Bronchial epithelial cell (primary cell): Measurements from ENCODE around the gene MRTFB. TPM values are rescaled to one million over a fixed set of nuclear protein-coding genes. Genes with fewer than 3 reads are reported as not detected.

ENCODE experiments used
- DNase-seq: peaks from one replicate; pipeline ENCODE4 v3.0.0-alpha.2; 2010; ENCODE audit warnings: low read depth
- FAIRE-seq: peaks from 2 replicates; lab custom pipeline; 2011; peaks lifted over from hg19 to GRCh38; lab: Jason Lieb, UNC
- H3K27me3 ChIP-seq: 2 replicates; pipeline ENCODE4 v1.5.1; 2011; ENCODE audit warnings: low read length; ENCODE audit not compliant: control insufficient read depth, insufficient read depth
- H3K36me3 ChIP-seq: 2 replicates; pipeline ENCODE4 v1.5.1; 2011; ENCODE audit warnings: low read length; ENCODE audit not compliant: control insufficient read depth, insufficient read depth
- H3K4me3 ChIP-seq: 2 replicates; pipeline ENCODE4 v1.5.1; 2011; ENCODE audit warnings: mild to moderate bottlenecking, low read depth, low read length, control low read depth
- total RNA-seq: library from RNA; depleted of rRNA; stranded (reverse); fragments of >200 nt; gene quantifications from 2 replicates; pipeline ENCODE4 v1.2.1, GENCODE V29; 2014
- TF ChIP-seq, protein P1 (sequence below): IDR thresholded peaks from 2 replicates; pipeline ENCODE4 v1.5.1; 2011; ENCODE audit warnings: mild to moderate bottlenecking, moderate library complexity, low read length, control low read depth, inconsistent platforms; ENCODE audit not compliant: insufficient read depth, severe bottlenecking

The MRTFB gene
- total RNA-seq, 1 donor from 2014 or later, result 6.8 TPM

DNA sequence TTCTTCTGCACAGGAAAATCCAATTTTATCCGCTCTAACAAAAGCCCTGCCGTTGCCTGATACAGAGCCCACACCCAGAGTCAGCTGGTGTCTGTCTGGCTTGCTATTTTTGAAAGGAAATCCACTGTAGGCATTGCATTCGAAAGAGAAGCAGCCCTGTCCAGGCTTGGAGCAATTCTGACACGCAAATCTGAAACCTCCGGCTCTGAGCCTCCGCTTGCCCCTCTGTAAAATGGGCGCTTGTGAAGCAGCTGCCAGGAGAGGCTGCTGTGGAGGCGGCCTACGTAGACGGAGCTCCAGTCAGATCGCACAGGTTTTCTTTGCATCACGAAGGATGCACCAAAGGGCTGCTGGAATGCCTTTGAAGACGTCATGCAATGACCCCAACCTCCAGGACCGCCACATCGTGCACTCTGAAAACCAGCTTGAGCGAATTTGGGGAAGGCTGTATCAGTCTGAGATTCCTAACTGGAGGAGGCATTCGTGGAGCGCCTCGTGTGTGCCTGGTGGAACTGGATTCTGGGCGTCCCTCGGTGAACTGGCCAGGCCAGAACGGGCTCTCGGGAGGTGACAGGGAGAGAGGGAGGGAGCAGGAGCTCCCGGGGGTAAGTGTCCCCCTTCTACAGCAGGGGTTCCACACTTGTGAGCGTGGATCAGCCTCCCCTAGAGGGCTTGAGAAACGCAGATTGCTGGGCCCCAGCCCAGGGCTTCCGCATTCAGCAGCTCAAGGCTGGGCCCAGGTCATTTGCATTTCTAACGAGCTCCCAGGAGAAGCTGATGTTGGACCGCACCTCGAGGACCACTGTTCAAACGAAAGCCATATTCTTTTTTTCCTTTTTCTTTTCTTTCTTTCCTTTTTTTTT lies 215.5 kb downstream of the MRTFB start:
- no peak overlapping the region for H3K4me3 ChIP-seq
- TF ChIP-seq, protein P1, sequence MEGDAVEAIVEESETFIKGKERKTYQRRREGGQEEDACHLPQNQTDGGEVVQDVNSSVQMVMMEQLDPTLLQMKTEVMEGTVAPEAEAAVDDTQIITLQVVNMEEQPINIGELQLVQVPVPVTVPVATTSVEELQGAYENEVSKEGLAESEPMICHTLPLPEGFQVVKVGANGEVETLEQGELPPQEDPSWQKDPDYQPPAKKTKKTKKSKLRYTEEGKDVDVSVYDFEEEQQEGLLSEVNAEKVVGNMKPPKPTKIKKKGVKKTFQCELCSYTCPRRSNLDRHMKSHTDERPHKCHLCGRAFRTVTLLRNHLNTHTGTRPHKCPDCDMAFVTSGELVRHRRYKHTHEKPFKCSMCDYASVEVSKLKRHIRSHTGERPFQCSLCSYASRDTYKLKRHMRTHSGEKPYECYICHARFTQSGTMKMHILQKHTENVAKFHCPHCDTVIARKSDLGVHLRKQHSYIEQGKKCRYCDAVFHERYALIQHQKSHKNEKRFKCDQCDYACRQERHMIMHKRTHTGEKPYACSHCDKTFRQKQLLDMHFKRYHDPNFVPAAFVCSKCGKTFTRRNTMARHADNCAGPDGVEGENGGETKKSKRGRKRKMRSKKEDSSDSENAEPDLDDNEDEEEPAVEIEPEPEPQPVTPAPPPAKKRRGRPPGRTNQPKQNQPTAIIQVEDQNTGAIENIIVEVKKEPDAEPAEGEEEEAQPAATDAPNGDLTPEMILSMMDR, result no peak
- no peaks in the 10 kb centered on the region for H3K36me3 ChIP-seq
- no peak for DNase-seq
- no peak for FAIRE-seq
- H3K27me3 ChIP-seq, result no peaks in the 10 kb centered on the region

DNA sequence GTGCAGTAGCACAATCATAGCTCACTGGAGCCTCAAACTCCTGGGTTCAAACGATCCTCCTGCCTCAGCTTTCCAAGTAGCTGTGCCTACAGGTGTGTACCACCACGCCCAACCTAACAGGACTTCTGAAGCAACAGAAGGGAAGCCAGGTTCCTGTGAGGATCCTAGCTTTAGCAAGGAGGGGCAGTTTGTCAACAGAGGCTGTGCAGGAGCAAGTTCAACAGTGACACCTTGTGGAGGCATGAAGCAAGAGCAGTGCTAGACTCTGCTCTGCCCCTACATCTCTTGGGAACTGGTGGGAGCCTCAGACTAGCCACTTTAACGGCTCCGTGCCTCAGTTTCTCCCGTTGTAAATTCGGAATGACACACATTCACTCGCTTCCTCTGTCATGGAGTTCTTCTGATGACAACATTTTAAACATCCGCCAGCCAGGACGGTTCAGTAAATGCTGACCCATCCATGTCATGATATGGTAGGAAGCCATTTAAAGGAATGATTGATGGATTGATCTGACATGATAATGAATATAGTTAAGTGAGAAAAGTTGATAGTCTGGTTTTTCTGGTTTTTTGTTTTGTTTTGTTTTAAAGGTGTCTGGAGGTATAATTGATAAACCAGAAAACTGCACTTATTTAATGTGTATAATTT lies 218.7 kb downstream of the MRTFB start:
- peak; percentile 20 for DNase-seq
- FAIRE-seq, result no peak
- TF ChIP-seq, protein P1, result peak; percentile 57
- no peaks in the 10 kb centered on the region for H3K36me3 ChIP-seq
- H3K27me3 ChIP-seq, result no peaks in the 10 kb centered on the region
- no peak overlapping the region for H3K4me3 ChIP-seq

DNA sequence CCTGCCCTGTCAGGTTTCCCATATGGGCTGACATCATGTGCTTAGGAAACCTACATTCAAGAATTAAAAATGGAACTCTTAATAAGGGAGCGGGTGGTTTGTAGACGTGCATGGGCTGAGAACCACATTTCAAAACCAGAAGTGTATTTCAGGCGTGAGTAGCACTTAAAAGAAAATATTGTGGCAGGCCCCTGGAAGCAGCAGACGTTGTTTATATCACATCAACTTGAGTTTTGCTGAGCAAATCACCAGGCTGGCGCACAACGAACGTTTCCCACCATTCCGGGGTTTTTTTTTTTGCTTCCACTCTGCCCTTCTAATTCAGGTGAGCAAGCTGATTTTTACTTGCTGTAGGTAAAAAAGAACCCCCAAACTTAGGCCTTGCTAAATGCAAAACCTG lies 220.2 kb downstream of the MRTFB start:
- TF ChIP-seq, protein P1, result no peak
- no peak for DNase-seq
- no peak overlapping the region for H3K4me3 ChIP-seq
- no peak for FAIRE-seq
- no peaks in the 10 kb centered on the region for H3K36me3 ChIP-seq
- H3K27me3 ChIP-seq, result no peaks in the 10 kb centered on the region

DNA sequence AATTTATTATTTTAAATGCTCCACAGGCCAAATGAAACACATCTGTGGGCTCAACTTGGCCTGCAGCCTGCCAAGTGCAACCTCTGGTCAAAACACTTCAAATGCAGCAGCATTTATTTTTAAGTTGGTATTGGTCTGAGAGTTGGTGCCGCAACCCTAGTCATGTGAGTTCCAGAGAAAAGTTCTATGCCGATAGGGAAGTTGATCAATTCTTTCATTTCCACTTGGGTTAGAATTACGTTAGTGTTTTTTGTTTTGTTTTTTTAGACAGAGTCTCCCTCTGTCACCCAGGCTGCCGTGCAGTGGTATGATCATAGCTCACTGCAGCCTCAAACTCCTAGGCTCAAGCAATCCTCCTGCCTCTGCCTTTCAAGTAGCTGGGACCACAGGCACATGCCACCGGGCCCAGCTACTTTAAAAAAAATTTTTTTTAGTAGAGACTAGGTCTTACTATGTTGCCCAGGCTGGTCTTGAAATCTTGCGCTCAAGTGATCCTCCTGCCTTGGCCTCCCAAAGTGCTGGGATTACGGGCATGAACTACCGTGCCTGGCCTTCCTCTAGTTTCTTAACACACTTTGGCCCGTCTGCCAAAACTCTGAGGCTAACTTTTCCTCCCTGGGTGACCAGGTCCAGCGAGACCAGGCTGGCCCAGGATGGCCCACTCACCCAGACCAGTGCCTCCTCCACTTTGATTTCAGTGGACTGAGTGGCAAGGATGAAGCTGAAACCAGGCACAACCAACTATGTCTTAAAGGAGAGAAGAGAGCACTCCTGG lies 221.1 kb downstream of the MRTFB start:
- FAIRE-seq, result no peak

DNA sequence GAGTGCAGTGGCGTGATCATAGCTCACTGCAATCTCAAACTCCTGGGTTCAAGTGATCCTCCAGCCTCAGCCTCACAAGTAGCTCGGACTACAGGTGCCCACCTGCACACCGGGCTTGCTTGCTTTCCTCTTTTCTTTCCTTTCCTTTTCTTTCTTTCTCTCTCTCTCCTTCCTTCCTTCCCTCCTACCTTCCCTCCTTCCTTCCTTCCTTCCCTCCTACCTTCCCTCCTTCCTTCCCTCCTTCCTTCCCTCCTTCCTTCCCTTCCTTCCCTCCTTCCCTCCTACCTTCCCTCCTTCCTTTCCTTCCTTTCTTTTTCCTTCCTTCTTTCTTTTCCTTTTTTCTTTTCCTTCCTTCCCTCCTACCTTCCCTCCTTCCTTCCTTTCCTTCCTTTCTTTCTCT lies 225.5 kb downstream of the MRTFB start:
- no peak for DNase-seq
- H3K4me3 ChIP-seq, result no peak overlapping the region
- H3K27me3 ChIP-seq, result no peaks in the 10 kb centered on the region
- H3K36me3 ChIP-seq, result no peaks in the 10 kb centered on the region
- FAIRE-seq, result no peak
- TF ChIP-seq, protein P1, result no peak

More for the DNA sequence above, 221.1 kb downstream of the MRTFB start:
- H3K27me3 ChIP-seq, result no peaks in the 10 kb centered on the region
- no peak for DNase-seq
- H3K4me3 ChIP-seq, result no peak overlapping the region
- no peaks in the 10 kb centered on the region for H3K36me3 ChIP-seq
- TF ChIP-seq, protein P1, result no peak
